Measurements from ENCODE around the gene RFC4. TPM values are rescaled to one million over a fixed set of nuclear protein-coding genes. Genes with fewer than 3 reads are reported as not detected.

The RFC4 gene
- total RNA-seq, 1 experiment from 2014 or later, result 116 TPM

- ChIA-PET POLR2A (ENCODE audit: low non-redundant PET) (interaction anchor here (0.7 kb wide), 1 partner anchor 313 kb away, joined by 4 read pairs; no protein-coding TSS in a partner anchor), CTCF (interaction anchor here (0.6 kb wide), 1 partner anchor 377 kb away, joined by 3 read pairs; no protein-coding TSS in a partner anchor)
- BruUV-seq (replicated peaks), result no TSS peak
- Histone ChIP-seq H3K36me3 (ENCODE audit: insufficient read depth, low read length, poor library complexity, severe bottlenecking) (peaks cover 96% of the 10 kb centered on the region), H3K9me3 (ENCODE audit: low read depth, low read length, poor library complexity, severe bottlenecking) (no peaks in the 10 kb centered on the region), H3K4me3 (ENCODE audit: low read depth, low read length, poor library complexity, severe bottlenecking) (peak overlapping the region; percentile 8), H3K4me1 (ENCODE audit: insufficient read depth, low read length, poor library complexity, severe bottlenecking) (peaks cover 33% of the 10 kb centered on the region), H3K27me3 (replicated peaks; ENCODE audit: insufficient read depth, low read depth, low read length, poor library complexity) (no peaks in the 10 kb centered on the region), H3K27ac (ENCODE audit: low read depth, low read length, poor library complexity, severe bottlenecking) (peak overlapping the region; percentile 11)
- DNase-seq (ENCODE audit: low spot score), result no peak
- intact Hi-C loops (cut with micrococcal nuclease; ENCODE audit: unreplicated experiment), result loop anchor here (10.0 kb wide), 1 partner anchor 174 kb away; the partner anchor contains the start of gene AHSG
- TF ChIP-seq CTCF (conservative IDR thresholded peaks at IDR 0.05; ENCODE audit: low read depth, low read length) (no peak), EZH2 (IDR thresholded peaks at IDR 0.05; ENCODE audit: borderline replicate concordance, low read depth, low read length, poor library complexity, severe bottlenecking) (no peak)
Observed at GRCh38 chr3:186788482-186789370, 17.6 kb downstream of the RFC4 start.

- ChIA-PET CTCF (no interaction called here), POLR2A (ENCODE audit: low non-redundant PET) (interaction anchor here (0.6 to 0.7 kb wide), 3 partner anchors 40 to 314 kb away, joined by 3 to 4 read pairs (median 3); no protein-coding TSS in a partner anchor)
- no peak for DNase-seq (ENCODE audit: low spot score)
- peak overlapping the region; percentile 77 for H3K4me3 ChIP-seq (ENCODE audit: low read depth, low read length, poor library complexity, severe bottlenecking)
- TF ChIP-seq CTCF (conservative IDR thresholded peaks at IDR 0.05; ENCODE audit: low read depth, low read length) (no peak), EZH2 (IDR thresholded peaks at IDR 0.05; ENCODE audit: borderline replicate concordance, low read depth, low read length, poor library complexity, severe bottlenecking) (no peak)
- H3K4me1 ChIP-seq (ENCODE audit: insufficient read depth, low read length, poor library complexity, severe bottlenecking), result peaks cover 33% of the 10 kb centered on the region
- no peaks in the 10 kb centered on the region for H3K9me3 ChIP-seq (ENCODE audit: low read depth, low read length, poor library complexity, severe bottlenecking)
- BruUV-seq (replicated peaks), result no TSS peak
- H3K36me3 ChIP-seq (ENCODE audit: insufficient read depth, low read length, poor library complexity, severe bottlenecking), result peaks cover 88% of the 10 kb centered on the region
- peak overlapping the region; percentile 11 for H3K27ac ChIP-seq (ENCODE audit: low read depth, low read length, poor library complexity, severe bottlenecking)
- intact Hi-C loops (cut with micrococcal nuclease; ENCODE audit: unreplicated experiment), result loop anchor here (10.0 kb wide), 1 partner anchor 173 kb away; the partner anchor contains the start of gene AHSG
- no peaks in the 10 kb centered on the region for H3K27me3 ChIP-seq (replicated peaks; ENCODE audit: insufficient read depth, low read depth, low read length, poor library complexity)
Observed at GRCh38 chr3:186787642-186788481, 18.4 kb downstream of the RFC4 start.

GRCh38 chr3:186786922-186787321, 19.4 kb downstream of the RFC4 start:
- ChIA-PET CTCF (no interaction called here), POLR2A (ENCODE audit: low non-redundant PET) (no interaction called here)
- BruUV-seq (replicated peaks), result no TSS peak
- TF ChIP-seq EZH2 (IDR thresholded peaks at IDR 0.05; ENCODE audit: borderline replicate concordance, low read depth, low read length, poor library complexity, severe bottlenecking) (no peak), CTCF (conservative IDR thresholded peaks at IDR 0.05; ENCODE audit: low read depth, low read length) (no peak)
- peaks cover 33% of the 10 kb centered on the region for H3K4me1 ChIP-seq (ENCODE audit: insufficient read depth, low read length, poor library complexity, severe bottlenecking)
- peak overlapping the region; percentile 40 for H3K27ac ChIP-seq (ENCODE audit: low read depth, low read length, poor library complexity, severe bottlenecking)
- H3K27me3 ChIP-seq (replicated peaks; ENCODE audit: insufficient read depth, low read depth, low read length, poor library complexity), result no peaks in the 10 kb centered on the region
- no peaks in the 10 kb centered on the region for H3K9me3 ChIP-seq (ENCODE audit: low read depth, low read length, poor library complexity, severe bottlenecking)
- intact Hi-C loops (cut with micrococcal nuclease; ENCODE audit: unreplicated experiment), result loop anchor here (10.0 kb wide), 1 partner anchor 172 kb away; the partner anchor contains the start of gene AHSG
- H3K4me3 ChIP-seq (ENCODE audit: low read depth, low read length, poor library complexity, severe bottlenecking), result peak overlapping the region; percentile 77
- peaks cover 79% of the 10 kb centered on the region for H3K36me3 ChIP-seq (ENCODE audit: insufficient read depth, low read length, poor library complexity, severe bottlenecking)
- DNase-seq (ENCODE audit: low spot score), result no peak
